Prostate gland (tissue), 2 donors: ENCODE measurements around the gene GSTM4. TPM values are rescaled to one million over a fixed set of nuclear protein-coding genes. Genes with fewer than 3 reads are reported as not detected.
"Not testable (repeated sequence)": the region's sequence is repeated elsewhere in the genome, so short reads cannot be mapped to it uniquely, and the experiment has no call there.

Source experiments
- DNase-seq: peaks from one replicate; pipeline ENCODE4 v3.0.0-alpha.2; 2019; ENCODE audit warnings: low spot score
- H3K27ac ChIP-seq, 2 donors: fragments of 200-600 bp; sonication (generic); 2 replicates each; pipeline ENCODE4 v1.5.1; 2017 to 2019
- H3K27me3 ChIP-seq: fragments of 200-600 bp; sonication (generic); replicated peaks from 2 replicates; pipeline ENCODE4 v1.5.1; 2019; ENCODE audit not compliant: insufficient read depth
- H3K36me3 ChIP-seq, 2 donors: fragments of 200-600 bp; sonication (generic); 1 replicate in 1 of 2; 2 replicates in 1 of 2; pipeline versions ENCODE4 v1.5.1 to v1.8.1; 2017 to 2019
- H3K4me1 ChIP-seq: fragments of 200-600 bp; sonication (generic); replicated peaks from 2 replicates; pipeline ENCODE4 v1.5.1; 2019
- H3K4me3 ChIP-seq, 2 donors: fragments of 200-600 bp; sonication (generic); 2 replicates each; pipeline ENCODE4 v1.5.1; 2017 to 2019
- H3K9me3 ChIP-seq: fragments of 200-600 bp; sonication (generic); 2 replicates; pipeline ENCODE4 v1.5.1; 2017
- CTCF ChIP-seq, 4 experiments: fragments of 200-600 bp in 2 of 4; fragments of 450-650 bp in 2 of 4; sonication (generic) in 2 of 4; IDR thresholded peaks; 1 replicate in 3 of 4; 2 replicates in 1 of 4; pipeline ENCODE4 v1.5.1; 2016 to 2019; ENCODE audit warnings: antibody characterized with exemption in 4 of 4, mild to moderate bottlenecking in 2 of 4, moderate library complexity in 2 of 4
- POLR2A ChIP-seq: fragments of 450-650 bp; IDR thresholded peaks from one replicate; pipeline ENCODE4 v1.6.1; 2016; ENCODE audit warnings: antibody characterized with exemption, mild to moderate bottlenecking
- POLR2AphosphoS5 ChIP-seq: sonication (generic); formaldehyde crosslinking; IDR thresholded peaks from one replicate; pipeline ENCODE4 v1.6.1; 2017; ENCODE audit warnings: antibody characterized with exemption
- WGBS: methylation state at CpG from one replicate; pipeline ENCODE4 v1.1.5; 2018; 5-methylcytosine and 5-hydroxymethylcytosine counted together
- intact Hi-C: fragments of 100-400 bp; cut with DNase I; formaldehyde crosslinking; loops from one replicate; pipeline ENCODE4 v1.14.2; 2022
- total RNA-seq, 2 donors: library from RNA; depleted of rRNA; stranded (reverse); fragments of >200 nt; gene quantifications; one replicate each; pipeline ENCODE4 v1.1.0, GENCODE V29; 2016

The GSTM4 gene
- total RNA-seq, 2 donors from 2014 or later: 26.8 to 56.5 TPM

- Histone ChIP-seq H3K27ac (no peak overlapping the region), H3K9me3 (no peaks in the 10 kb centered on the region), H3K27me3 (no peaks in the 10 kb centered on the region), H3K4me3 (no peak overlapping the region), H3K4me1 (no peaks in the 10 kb centered on the region), H3K36me3 (no peaks in the 10 kb centered on the region)
- TF ChIP-seq POLR2AphosphoS5 (no peak), POLR2A (no peak), CTCF (IDR thresholded peaks at IDR 0.05) (no peak)
- intact Hi-C loops: no loop called here
- DNase-seq: no peak
- no CpG with 5 or more reads among the region's 4 CpGs for WGBS
Measured at GRCh38 chr1:109697066-109697465, 41.2 kb downstream of the GSTM4 start.

- WGBS: no CpG with 5 or more reads among the region's 4 CpGs
- intact Hi-C loops, H3K4me1 ChIP-seq: not testable (repeated sequence)
Measured at GRCh38 chr1:109697861-109698260, 42.0 kb downstream of the GSTM4 start.

GRCh38 chr1:109702940-109703339 is 47.0 kb downstream of the GSTM4 start:
- H3K4me3 ChIP-seq, H3K9me3 ChIP-seq, intact Hi-C loops, DNase-seq, H3K4me1 ChIP-seq, H3K36me3 ChIP-seq, H3K27ac ChIP-seq, H3K27me3 ChIP-seq: not testable (repeated sequence)
- WGBS: 82% methylated on average over 3 of the region's 3 CpGs

More at GRCh38 chr1:109697861-109698260, 42.0 kb downstream of the GSTM4 start:
- H3K27ac ChIP-seq, H3K9me3 ChIP-seq, DNase-seq, H3K36me3 ChIP-seq, H3K27me3 ChIP-seq, H3K4me3 ChIP-seq: not testable (repeated sequence)

- TF ChIP-seq POLR2AphosphoS5 (no peak), CTCF (IDR thresholded peaks at IDR 0.05) (no peak), POLR2A (no peak)
- H3K9me3 ChIP-seq: no peaks in the 10 kb centered on the region
- no peak overlapping the region for H3K27ac ChIP-seq
- 73% methylated on average over 8 of the region's 8 CpGs for WGBS
- intact Hi-C loops: no loop called here
- DNase-seq: no peak
- H3K36me3 ChIP-seq: no peaks in the 10 kb centered on the region
- H3K4me1 ChIP-seq: no peaks in the 10 kb centered on the region
- H3K4me3 ChIP-seq: no peak overlapping the region
- no peaks in the 10 kb centered on the region for H3K27me3 ChIP-seq
Measured at GRCh38 chr1:109704173-109704572, 48.3 kb downstream of the GSTM4 start.

GRCh38 chr1:109705411-109705810 is 49.5 kb downstream of the GSTM4 start:
- 57% methylated on average over 4 of the region's 4 CpGs for WGBS
- Histone ChIP-seq H3K4me1 (no peaks in the 10 kb centered on the region), H3K4me3 (no peak overlapping the region), H3K27me3 (no peaks in the 10 kb centered on the region), H3K9me3 (no peaks in the 10 kb centered on the region), H3K36me3 (no peaks in the 10 kb centered on the region), H3K27ac (no peak overlapping the region)
- intact Hi-C loops: no loop called here
- no peak for DNase-seq
- TF ChIP-seq POLR2AphosphoS5 (peak; percentile 47), POLR2A (no peak), CTCF (IDR thresholded peaks at IDR 0.05) (no peak)

- H3K36me3 ChIP-seq, DNase-seq, H3K9me3 ChIP-seq, H3K4me3 ChIP-seq, H3K4me1 ChIP-seq, H3K27ac ChIP-seq, intact Hi-C loops, H3K27me3 ChIP-seq: not testable (repeated sequence)
- WGBS: 81% methylated on average over 4 of the region's 4 CpGs
Measured at GRCh38 chr1:109708949-109709348, 53.0 kb downstream of the GSTM4 start.

- intact Hi-C loops, H3K27me3 ChIP-seq, H3K36me3 ChIP-seq, H3K4me1 ChIP-seq, H3K9me3 ChIP-seq, H3K27ac ChIP-seq, H3K4me3 ChIP-seq, DNase-seq: not testable (repeated sequence)
Measured at GRCh38 chr1:109709822-109710221, 53.9 kb downstream of the GSTM4 start.

Other genes with a start within 250 kb of the GSTM4 start
- 10 to 100 TPM; 24.6 to 31.8 TPM for gene PSMA5, start 229.7 kb upstream of the GSTM4 start, total RNA-seq
- gene SYPL2, start 189.6 kb upstream of the GSTM4 start, total RNA-seq: 10 to 100 TPM in 1 of 2 donors, 1 to 10 TPM in 1; 1.3 to 48.1 TPM
- gene ATXN7L2, start 172.2 kb upstream of the GSTM4 start, total RNA-seq: 10 to 100 TPM in 1 of 2 donors, 1 to 10 TPM in 1; 3.0 to 29.4 TPM
- 10 to 100 TPM; 12.0 to 12.3 TPM for gene CYB561D1, start 162.0 kb upstream of the GSTM4 start, total RNA-seq
- gene AMIGO1, start 146.4 kb upstream of the GSTM4 start, total RNA-seq: 10 to 100 TPM in 1 of 2 donors, 1 to 10 TPM in 1; 9.5 to 13.2 TPM
- gene GPR61, start 116.2 kb upstream of the GSTM4 start, total RNA-seq: 1 to 10 TPM in 1 of 2 donors, not detected in 1; 1.2 TPM
- 1 to 10 TPM; 5.1 to 5.4 TPM for gene GNAI3, start 107.5 kb upstream of the GSTM4 start, total RNA-seq
- not detected for gene GNAT2, start 36.5 kb upstream of the GSTM4 start, total RNA-seq
- 10 to 100 TPM; 40.1 to 72.3 TPM for gene AMPD2, start 36.3 kb upstream of the GSTM4 start, total RNA-seq
- 10 to 100 TPM; 47.5 to 79.5 TPM for gene GSTM2, start 12.0 kb downstream of the GSTM4 start, total RNA-seq
- gene GSTM1, start 31.7 kb downstream of the GSTM4 start, total RNA-seq: not detected
- 10 to 100 TPM in 1 of 2 donors, 1 to 10 TPM in 1; 4.2 to 12.3 TPM for gene GSTM5, start 56.2 kb downstream of the GSTM4 start, total RNA-seq
- gene GSTM3, start 84.9 kb downstream of the GSTM4 start, total RNA-seq: 100 to 1,000 TPM; 103 to 383 TPM
- gene EPS8L3, start 107.8 kb downstream of the GSTM4 start, total RNA-seq: under 1 TPM in 1 of 2 donors, not detected in 1; 0.34 TPM